ENCODE results near the gene BRD3OS. TPM values are rescaled to one million over a fixed set of nuclear protein-coding genes. Genes with fewer than 3 reads are reported as not detected.

BRD3OS gene
- total and polyA plus RNA-seq, 12 donors, result 14.7 to 70.6 (median 22.0) TPM

- peak overlapping the region in 2 of 5 donors; percentile 47 to 61 for H3K27ac ChIP-seq
- WGBS, 4 donors, result 48 to 76% (median 55%) methylated on average over 8 to 11 of the region's 11 CpGs
- TF ChIP-seq POLR2A (IDR thresholded peaks at IDR 0.05), result no peak
- TF ChIP-seq, protein P1, sequence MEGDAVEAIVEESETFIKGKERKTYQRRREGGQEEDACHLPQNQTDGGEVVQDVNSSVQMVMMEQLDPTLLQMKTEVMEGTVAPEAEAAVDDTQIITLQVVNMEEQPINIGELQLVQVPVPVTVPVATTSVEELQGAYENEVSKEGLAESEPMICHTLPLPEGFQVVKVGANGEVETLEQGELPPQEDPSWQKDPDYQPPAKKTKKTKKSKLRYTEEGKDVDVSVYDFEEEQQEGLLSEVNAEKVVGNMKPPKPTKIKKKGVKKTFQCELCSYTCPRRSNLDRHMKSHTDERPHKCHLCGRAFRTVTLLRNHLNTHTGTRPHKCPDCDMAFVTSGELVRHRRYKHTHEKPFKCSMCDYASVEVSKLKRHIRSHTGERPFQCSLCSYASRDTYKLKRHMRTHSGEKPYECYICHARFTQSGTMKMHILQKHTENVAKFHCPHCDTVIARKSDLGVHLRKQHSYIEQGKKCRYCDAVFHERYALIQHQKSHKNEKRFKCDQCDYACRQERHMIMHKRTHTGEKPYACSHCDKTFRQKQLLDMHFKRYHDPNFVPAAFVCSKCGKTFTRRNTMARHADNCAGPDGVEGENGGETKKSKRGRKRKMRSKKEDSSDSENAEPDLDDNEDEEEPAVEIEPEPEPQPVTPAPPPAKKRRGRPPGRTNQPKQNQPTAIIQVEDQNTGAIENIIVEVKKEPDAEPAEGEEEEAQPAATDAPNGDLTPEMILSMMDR (IDR thresholded peaks at IDR 0.05), result no peak
- H3K4me1 ChIP-seq (replicated peaks in 1 of 2), result peaks cover 10 to 27% of the 10 kb centered on the region in 2 donors
- intact Hi-C loops (cut with DNase I), result no loop called here
- H3K4me3 ChIP-seq, result no peak overlapping the region
- peak in 1 of 7 donors; percentile 43 for DNase-seq
- no peaks in the 10 kb centered on the region for H3K27me3 ChIP-seq
- peaks cover 0 to 73% of the 10 kb centered on the region in 2 donors for H3K36me3 ChIP-seq (replicated peaks in 1 of 2)
- no peaks in the 10 kb centered on the region for H3K9me3 ChIP-seq (replicated peaks in 1 of 3)
Measured at GRCh38 chr9:134043531-134043988, 18.3 kb downstream of the BRD3OS start.

GRCh38 chr9:134044944-134045343 lies 19.7 kb downstream of the BRD3OS start:
- Histone ChIP-seq H3K36me3 (replicated peaks in 1 of 2) (peaks cover 0 to 75% of the 10 kb centered on the region in 2 donors), H3K27ac (no peak overlapping the region), H3K9me3 (replicated peaks in 1 of 3) (no peaks in the 10 kb centered on the region), H3K4me3 (no peak overlapping the region), H3K4me1 (replicated peaks in 1 of 2) (peaks cover 21 to 39% of the 10 kb centered on the region in 2 donors), H3K27me3 (no peaks in the 10 kb centered on the region)
- WGBS, 4 donors, result 85 to 97% (median 90%) methylated on average over 7 to 12 of the region's 12 CpGs
- no peak for TF ChIP-seq POLR2A (IDR thresholded peaks at IDR 0.05)
- TF ChIP-seq, protein P1 (IDR thresholded peaks at IDR 0.05), result no peak
- no peak for DNase-seq
- intact Hi-C loops (cut with DNase I), result no loop called here

- 85 to 90% (median 86%) methylated on average over 12 to 26 of the region's 26 CpGs for WGBS, 4 donors
- H3K27me3 ChIP-seq, result no peaks in the 10 kb centered on the region
- H3K36me3 ChIP-seq (replicated peaks in 1 of 2), result peaks cover 0 to 80% of the 10 kb centered on the region in 2 donors
Measured at GRCh38 chr9:134045841-134046544, 20.7 kb downstream of the BRD3OS start.

GRCh38 chr9:134046894-134047681 lies 21.8 kb downstream of the BRD3OS start:
- 80 to 95% (median 86%) methylated on average over 12 to 21 of the region's 21 CpGs for WGBS, 4 donors

More at GRCh38 chr9:134045841-134046544, 20.7 kb downstream of the BRD3OS start:
- Histone ChIP-seq H3K9me3 (replicated peaks in 1 of 3) (no peaks in the 10 kb centered on the region), H3K4me3 (no peak overlapping the region), H3K27ac (no peak overlapping the region), H3K4me1 (replicated peaks in 1 of 2) (peaks cover 17 to 31% of the 10 kb centered on the region in 2 donors)
- DNase-seq, result no peak
- intact Hi-C loops (cut with DNase I), result no loop called here
- TF ChIP-seq, protein P1 (IDR thresholded peaks at IDR 0.05), result no peak
- no peak for TF ChIP-seq POLR2A (IDR thresholded peaks at IDR 0.05)

More at GRCh38 chr9:134046894-134047681, 21.8 kb downstream of the BRD3OS start:
- intact Hi-C loops (cut with DNase I), result no loop called here
- Histone ChIP-seq H3K27me3 (no peaks in the 10 kb centered on the region), H3K9me3 (replicated peaks in 1 of 3) (no peaks in the 10 kb centered on the region), H3K4me3 (no peak overlapping the region), H3K4me1 (replicated peaks in 1 of 2) (peaks cover 11 to 22% of the 10 kb centered on the region in 2 donors), H3K36me3 (replicated peaks in 1 of 2) (peaks cover 0 to 82% of the 10 kb centered on the region in 2 donors), H3K27ac (no peak overlapping the region)
- TF ChIP-seq, protein P1 (IDR thresholded peaks at IDR 0.05), result no peak
- TF ChIP-seq POLR2A (IDR thresholded peaks at IDR 0.05), result no peak
- no peak for DNase-seq

All from adrenal gland (tissue), 12 donors.